Activated CD4-positive, alpha-beta T cell treated with anti-CD3 and anti-CD28 coated beads for 1 hour (primary cell): ENCODE results near the gene CLDN7.
"Not testable (repeated sequence)": the region's sequence is repeated elsewhere in the genome, so short reads cannot be mapped to it uniquely, and the experiment has no call there.

Experiments
- DNase-seq: peaks from one replicate; pipeline ENCODE4 v3.0.0-alpha.2; 2020

Gene CLDN7

GRCh38 chr17:7252176-7253043, 9.9 kb downstream of the CLDN7 start, which contains the start of gene ELP5:
TSS of gene ELP5 (plus strand) at chr17:7252215. CDS start at chr17:7252551, 336 bp downstream.
- peak; percentile 76 for DNase-seq

- peak; percentile 100 for DNase-seq
Observed at GRCh38 chr17:7251661-7252175, 10.6 kb downstream of the CLDN7 start, which contains the start of gene CTDNEP1. TSS of gene CTDNEP1 (minus strand) at chr17:7251734. CDS start at chr17:7251296, 438 bp downstream.

DNA sequence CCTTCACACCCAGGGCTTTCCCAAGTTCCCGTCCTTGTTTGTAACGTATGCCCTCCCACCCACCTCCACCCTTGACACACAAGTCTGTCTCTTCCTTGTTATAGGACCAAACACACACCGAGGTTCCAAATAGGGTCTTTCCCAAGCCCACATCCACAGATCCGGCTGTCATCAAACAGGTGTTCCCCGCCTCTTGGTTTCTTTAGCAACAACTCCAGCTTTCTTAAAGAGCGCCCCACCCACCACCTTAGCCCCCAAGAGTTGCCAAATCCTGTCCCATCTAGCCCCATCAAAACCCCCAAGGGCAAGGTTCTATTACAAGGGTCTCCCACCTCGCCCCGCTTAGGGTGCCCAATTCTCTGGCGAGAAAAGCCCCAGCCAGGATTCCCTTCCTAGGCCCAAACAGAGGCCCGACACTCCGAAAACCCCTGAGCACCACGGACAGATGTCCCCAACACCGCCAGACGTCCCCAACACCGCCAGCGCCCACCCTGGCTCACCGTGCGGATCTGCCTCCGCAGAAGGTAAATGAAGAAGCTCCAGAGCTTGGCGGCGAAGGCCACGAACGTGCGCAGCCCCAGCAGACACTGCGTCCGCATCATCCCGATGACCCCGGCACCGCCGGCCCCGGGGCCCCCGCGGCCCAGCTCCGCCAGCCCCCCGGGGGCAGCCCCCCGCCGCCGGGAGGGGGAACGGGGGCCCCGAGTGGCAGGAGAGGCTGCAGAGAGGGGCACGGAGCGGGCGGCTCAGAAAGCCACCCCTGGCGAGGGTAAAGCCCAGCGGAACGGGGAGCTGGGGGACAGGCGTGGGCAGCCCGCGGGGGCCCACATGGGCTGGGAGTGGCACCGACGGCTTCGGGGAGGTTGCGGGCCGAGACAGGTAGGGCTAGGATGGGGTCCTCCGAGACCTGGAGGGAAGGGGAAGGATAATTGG, 11.3 kb downstream of the CLDN7 start:
- no peak for DNase-seq

DNA sequence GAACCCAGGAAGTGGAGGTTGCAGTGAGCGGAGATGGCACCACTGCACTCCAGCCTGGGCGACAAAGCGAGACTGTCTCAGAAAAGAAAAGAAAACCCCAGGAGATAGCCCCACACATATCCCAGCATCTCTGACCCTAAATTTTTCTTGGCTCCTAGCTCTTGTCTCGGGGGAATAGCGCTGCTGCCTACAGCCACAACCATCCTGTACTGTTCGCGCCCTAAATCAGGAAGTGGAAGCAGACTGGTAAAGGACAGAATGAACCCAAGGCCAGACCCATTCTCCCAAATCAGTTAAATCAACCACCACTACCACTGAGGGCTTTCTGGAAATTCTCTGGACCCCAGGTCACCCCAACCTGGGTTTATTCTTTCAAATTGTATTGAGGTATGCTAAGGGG, 12.4 kb downstream of the CLDN7 start:
- DNase-seq = no peak

- DNase-seq = no peak
Observed at GRCh38 chr17:7249214-7249613, 13.1 kb downstream of the CLDN7 start.

DNA sequence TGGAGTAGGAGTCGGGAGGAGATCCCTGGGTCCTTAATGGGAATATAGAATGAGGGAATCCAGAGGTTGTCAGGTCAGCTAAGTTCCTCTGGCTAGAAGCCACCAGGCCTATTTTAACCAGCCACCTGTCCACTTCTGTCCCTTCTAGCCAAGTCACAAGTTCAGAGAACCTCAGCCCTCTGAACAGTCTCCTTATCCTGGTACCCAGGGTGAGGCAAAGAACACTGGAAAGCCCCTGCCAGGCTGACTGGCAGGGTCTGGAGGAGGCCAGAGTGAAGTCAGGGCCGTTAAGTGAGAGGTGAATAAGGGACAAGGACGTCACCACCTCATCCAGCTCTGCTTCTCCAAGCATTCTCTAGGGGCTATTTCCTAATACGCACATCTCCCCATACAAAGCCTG, 13.5 kb downstream of the CLDN7 start:
- no peak for DNase-seq

DNA sequence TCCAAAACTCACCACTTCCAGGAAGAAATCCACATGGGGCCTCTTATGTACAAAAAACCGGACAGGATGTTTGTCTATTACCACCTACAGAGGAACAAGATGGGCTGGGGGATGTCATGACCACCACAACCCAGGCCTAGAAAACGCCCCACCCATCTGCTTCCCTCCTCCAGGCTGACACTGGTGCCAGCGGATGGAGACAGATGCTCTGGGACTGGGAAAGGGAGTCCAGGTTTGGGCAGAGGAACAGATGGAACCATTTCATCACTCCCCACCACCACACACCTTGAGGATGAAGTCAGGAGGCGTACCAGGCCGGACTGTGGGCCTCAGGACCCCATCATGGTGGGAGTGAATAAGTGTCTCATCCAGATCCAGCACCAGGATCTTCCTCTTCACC, 15.5 kb downstream of the CLDN7 start:
- DNase-seq = no peak

GRCh38 chr17:7243838-7244237, 18.4 kb downstream of the CLDN7 start:
- DNase-seq = not testable (repeated sequence)

DNA sequence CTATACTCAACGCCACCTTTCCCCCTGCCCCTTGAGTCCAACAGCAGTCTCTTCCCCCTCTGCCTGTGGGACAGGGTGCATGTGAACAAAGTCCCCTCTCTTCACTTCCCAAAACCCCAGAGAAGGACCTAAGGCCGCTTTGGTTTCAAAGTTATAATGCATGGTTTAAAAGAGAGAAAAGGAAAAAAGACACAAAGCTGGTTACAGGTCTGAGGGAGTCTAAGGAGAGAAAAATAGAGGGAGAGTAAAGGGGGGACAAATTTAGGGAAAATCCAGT, 18.9 kb downstream of the CLDN7 start:
- no peak for DNase-seq

- peak; percentile 90 for DNase-seq
Observed at GRCh38 chr17:7242717-7243452, 19.4 kb downstream of the CLDN7 start.

DNA sequence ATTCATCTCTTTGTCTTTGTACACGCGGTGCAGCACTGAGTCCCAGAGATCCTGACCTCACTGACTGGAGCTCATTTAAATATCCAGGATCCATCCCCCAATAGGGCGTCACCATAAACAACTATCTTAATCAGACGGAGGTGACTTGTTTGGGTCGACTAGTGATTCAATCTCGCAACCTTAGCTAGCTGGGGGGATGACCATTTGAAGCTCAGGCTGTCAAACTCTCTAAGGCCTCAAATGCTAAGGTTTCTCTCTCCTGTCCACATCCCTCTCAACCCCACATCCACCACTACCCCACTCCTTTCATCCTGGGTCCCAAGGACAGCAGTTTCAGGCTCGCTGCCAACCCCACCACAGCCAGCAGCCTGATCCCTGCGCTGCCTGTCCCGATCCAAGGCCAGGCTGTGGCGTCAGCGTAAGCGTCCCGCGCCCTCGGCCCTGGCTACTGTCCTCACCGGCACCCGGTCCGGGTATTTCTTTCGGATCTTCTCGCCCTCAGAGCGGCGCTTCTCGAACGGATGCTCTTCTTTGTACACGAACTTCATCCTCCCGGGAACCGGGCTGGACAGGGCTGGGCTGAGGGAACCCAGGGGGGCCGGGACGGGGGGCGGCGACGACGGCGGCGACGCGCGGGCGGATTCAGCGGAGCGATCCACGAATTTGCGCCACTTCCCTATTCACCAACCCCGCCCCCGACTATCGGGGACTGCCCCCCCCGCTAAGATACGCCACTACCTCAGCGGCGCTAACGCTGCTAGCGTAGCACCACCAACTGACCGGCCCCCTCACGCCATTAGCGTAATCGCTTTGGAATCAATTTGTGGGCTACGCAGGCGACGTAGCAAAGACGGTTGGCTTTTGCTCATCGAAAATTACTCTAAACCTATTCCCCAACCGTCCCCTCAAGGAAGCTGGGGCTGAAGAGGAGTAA, 20.2 kb downstream of the CLDN7 start, which contains the start of gene GABARAP:
GABARAP (minus strand) TSS at position 667 of the 934 bp plus-strand sequence; CDS start at position 548, 119 bp downstream.
- peak; percentile 90 for DNase-seq

DNA sequence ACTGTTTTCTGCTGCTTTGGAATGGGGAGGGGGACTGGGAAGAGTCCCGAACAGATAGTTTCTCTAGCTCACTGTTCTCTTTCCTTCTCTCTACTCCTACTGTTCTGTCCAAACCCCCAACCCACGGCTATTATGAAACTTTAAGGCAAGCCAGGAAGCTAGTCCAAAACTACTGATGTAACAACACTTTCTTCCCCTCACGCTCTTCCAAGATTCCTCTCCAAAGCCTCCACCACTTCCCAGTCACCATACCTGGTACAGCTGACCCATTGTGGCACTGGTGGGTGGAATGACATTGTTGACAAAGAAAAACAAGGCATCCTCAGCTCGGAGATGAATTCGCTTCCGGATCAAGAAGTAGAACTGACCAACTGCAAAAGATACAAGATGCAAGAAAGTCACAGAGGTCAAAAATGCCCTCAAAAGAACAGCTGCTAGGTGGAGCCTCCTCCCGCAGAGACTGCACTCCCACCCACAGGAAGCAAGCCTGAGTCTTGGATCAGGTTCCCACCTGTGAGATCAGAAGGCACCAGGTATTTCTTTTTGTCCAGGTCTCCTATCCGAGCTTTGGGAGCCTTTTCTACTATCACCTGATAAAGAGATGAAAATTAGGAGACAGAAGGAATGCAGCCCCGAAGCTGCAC, 21.1 kb downstream of the CLDN7 start:
- DNase-seq = no peak

DNA sequence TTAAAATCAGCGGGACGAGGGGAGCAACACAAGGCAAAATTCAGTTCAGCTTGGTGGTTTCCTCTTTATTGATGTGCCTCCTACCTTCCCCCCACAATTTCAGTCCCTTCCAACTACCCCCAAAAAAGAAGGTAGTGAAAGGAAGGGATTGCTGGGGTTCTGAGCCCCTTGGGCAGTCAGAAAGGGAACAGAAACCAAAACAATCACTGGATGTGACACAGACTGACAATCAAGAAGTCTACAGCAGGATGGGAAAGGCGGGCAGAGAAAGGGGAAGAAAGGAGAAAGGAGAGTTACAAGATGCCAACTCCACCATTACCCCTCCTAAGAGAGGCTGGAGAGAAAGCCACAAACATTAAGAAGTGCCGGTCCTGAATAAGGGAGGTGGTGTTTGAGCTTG, 21.9 kb downstream of the CLDN7 start:
- no peak for DNase-seq

DNA sequence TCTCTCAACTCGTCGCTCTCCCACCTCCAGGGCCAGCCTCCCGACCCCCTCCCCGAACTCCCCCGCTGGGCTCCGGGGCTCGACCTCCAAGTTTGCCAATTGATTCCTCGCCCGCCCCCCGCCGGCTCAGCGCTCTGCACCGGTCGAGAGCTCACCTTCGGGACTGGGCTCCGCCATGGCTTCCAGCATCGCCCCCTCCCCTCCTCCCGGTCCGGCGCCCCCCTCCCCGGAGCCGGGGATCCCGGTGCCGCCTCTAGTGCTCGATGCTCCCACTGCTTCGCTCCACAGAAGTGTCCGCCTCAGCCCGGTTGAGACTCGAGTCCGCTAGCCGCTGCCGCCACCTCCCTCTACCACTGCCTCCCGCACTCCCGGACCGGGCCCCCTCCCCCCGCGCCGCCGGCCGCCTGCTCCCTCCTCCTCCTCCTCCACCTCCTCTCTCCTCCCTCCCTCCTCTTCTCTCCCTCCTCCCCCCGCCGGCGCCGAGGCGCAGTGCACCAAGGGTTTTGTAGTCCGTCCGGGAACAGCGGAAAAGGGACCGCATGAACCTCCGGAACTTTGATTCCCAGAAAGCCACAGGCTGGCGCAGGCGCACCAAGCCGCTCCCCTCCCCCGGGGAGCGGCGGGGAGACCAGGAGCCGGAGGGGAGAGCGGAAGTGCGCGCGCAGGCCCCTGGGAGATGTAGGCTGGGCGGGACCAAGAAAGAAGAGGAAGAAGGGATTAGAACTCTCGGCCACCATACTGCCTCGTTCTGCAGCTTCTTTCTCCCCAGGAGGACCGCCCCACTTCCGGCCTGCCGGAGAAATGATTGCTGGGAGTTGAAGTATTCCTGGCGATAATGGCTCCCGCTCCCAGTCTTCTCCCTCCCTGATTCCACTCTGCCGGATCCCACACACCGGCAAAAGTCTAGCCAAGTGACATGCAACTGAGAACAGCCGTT, 22.9 kb downstream of the CLDN7 start, which contains the start of gene PHF23:
PHF23 (minus strand) TSS at position 367 of the 937 bp plus-strand sequence; CDS start at position 189, 178 bp downstream.
- peak; percentile 96 for DNase-seq

DNA sequence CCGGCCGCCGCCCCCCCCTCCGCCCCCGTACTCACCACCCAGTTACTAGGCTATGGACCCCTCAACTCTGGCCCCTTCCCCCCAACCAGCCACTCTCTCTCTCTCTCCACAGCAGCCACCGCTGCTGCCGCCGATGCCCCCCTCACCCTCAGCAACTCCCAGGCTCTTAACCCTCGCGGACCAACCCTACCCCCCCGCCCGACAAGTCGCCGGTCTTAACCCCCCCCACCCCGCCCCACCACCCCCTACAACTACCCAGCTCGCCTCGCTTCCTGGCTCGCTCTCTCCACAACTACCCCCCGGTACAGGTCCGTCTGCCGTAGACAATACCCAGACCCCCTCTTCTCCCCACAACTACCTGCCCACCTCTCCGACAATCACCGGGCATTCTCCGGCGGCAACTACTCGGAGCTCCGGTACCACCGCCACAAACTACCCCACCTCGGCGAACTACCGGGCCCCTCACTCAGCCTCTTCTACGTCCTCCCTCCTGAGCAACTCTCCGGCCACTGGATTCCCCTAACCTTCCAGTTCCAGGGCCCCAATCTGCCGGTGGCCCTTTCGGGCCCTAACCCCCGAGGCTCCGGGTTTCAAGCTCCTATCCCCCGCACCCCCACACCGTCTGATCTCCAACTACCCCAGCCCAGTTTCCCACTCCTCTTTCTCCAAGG, 23.7 kb downstream of the CLDN7 start:
- DNase-seq = no peak

DNA sequence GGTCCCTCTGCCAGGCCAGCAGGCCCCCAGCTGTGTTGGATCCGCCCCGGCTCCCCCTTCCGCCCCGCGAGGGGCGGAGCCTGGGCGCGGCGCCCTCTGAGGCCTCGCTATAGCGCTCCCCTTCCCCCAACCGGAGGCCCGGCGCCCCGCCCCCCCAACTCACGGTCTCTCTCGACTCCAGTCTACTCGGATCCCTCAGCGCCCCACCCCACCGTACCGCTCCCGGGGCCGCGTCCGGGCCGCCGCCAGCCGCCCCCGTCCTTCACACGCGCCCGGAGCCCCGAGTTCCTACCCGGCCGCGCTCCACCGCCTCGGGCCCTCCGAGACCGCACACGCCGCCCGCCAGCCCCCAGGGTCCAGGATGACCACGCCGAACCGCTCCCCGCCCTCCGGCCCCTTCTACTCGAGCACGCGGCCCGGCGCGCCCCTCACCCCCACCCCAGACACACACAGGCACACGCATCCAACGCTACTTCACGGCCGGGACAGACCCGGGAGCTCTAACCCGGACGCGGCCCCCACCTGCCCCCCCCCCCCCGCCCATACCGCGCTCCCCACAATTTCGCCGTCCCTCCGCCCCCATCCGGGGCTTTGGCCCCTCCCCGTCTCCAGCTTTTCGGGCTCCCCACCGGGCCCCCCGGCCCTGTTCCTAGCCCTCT, 24.4 kb downstream of the CLDN7 start:
- peak; percentile 75 for DNase-seq

DNA sequence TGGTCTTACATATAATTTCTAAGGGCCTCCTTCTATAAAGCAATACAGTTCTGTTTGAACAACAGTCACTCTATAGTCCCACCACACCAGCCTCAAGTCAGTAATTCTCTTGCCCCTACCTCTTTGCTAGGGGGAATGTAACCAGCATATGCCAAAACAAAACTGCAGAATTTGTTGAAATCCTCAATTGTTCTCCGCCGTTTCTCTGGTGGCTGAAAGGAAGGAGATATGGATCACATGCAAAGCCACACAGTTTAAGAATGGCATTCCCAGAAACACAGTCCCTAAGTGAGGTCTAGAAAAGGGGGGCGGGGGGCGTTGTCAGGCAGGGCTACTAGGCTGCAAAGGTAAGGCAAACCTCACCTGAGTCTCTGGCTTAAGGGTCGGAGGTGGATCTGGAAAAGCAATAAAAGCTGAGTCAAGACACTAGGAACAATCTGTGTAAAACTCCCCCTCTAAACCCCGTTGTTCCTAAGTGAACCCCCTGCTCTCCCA, 25.0 kb downstream of the CLDN7 start:
- DNase-seq = no peak

DNA sequence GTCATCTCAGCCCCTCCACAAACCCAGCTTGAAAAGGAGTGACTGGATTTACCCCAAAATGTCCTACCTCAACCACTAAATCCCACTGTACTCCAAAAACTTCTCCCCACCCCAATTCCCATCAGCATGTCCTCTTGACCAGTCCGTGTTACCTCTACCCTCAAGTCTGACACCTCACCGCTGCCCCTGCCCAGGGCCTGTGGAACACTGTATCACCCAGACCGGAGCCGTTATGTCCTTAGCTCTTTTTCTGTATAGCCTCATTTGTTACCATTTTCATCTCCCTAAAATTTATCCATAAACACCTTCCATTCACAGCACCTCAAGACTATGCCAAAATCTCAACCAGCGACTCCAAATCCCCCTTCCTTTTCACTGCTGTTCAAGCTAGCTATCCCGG, 25.5 kb downstream of the CLDN7 start:
- no peak for DNase-seq
